Gastrocnemius medialis (tissue), 4 donors: ENCODE measurements around the gene FAM3C. TPM values are rescaled to one million over a fixed set of nuclear protein-coding genes. Genes with fewer than 3 reads are reported as not detected.

ENCODE experiments used
- ATAC-seq, 2 donors: fragments of 150-250 bp; one replicate each; pipeline ENCODE4 v1.9.1; 2016
- DNase-seq, 2 donors: peaks; one replicate each; pipeline ENCODE4 v3.0.0-alpha.2; 2019
- H3K27ac ChIP-seq, 4 donors: fragments of 200-600 bp; sonication (generic); 1 replicate in 1 of 4; 2 replicates in 3 of 4; pipeline ENCODE4 v1.5.1; 2016 to 2018; ENCODE audit warnings: mild to moderate bottlenecking in 2 of 4, moderate library complexity in 1 of 4
- H3K27me3 ChIP-seq, 3 donors: fragments of 200-600 bp; sonication (generic) in 2 of 3; 1 replicate in 1 of 3; 2 replicates in 2 of 3; pipeline versions ENCODE4 v1.5.1 to v1.6.0; 2016 to 2019; ENCODE audit warnings: mild to moderate bottlenecking in 1 of 3, moderate library complexity in 1 of 3
- H3K36me3 ChIP-seq, 2 donors: fragments of 200-600 bp; sonication (generic) in 1 of 2; one replicate each; pipeline ENCODE4 v1.5.1; 2017 to 2018
- H3K4me1 ChIP-seq, 2 donors: fragments of 200-600 bp; sonication (generic) in 1 of 2; one replicate each; pipeline ENCODE4 v1.5.1; 2016 to 2017; ENCODE audit warnings: mild to moderate bottlenecking in 2 of 2
- H3K4me3 ChIP-seq, 4 donors: fragments of 200-600 bp; sonication (generic) in 3 of 4; 1 replicate in 1 of 4; 2 replicates in 3 of 4; pipeline ENCODE4 v1.5.1; 2016 to 2019; ENCODE audit warnings: mild to moderate bottlenecking in 2 of 4
- H3K9me3 ChIP-seq, 3 donors: fragments of 200-600 bp; sonication (generic) in 2 of 3; 1 replicate in 1 of 3; 2 replicates in 2 of 3; pipeline ENCODE4 v1.5.1; 2016 to 2019
- CTCF ChIP-seq, 5 experiments: fragments of 450-650 bp in 3 of 5; fragments of 200-600 bp in 2 of 5; sonication (generic) in 2 of 5; IDR thresholded peaks in 4 of 5; conservative IDR thresholded peaks in 1 of 5; 1 replicate in 4 of 5; 2 replicates in 1 of 5; pipeline ENCODE4 v1.5.1; 2016 to 2019; ENCODE audit warnings: antibody characterized with exemption in 5 of 5, mild to moderate bottlenecking in 3 of 5, moderate library complexity in 3 of 5
- POLR2A ChIP-seq, 2 donors: fragments of 450-650 bp; IDR thresholded peaks; one replicate each; pipeline ENCODE4 v1.6.1; 2017; ENCODE audit warnings: antibody characterized with exemption in 2 of 2, mild to moderate bottlenecking in 2 of 2, moderate library complexity in 2 of 2
- in situ Hi-C, 4 donors: fragments of 200-750 bp; cut with MboI; loops; one replicate each; pipeline versions ENCODE4 v1.15.0 to v1.8.0; 2017; ENCODE audit warnings: low sequenced_read_pairs in 4 of 4
- intact Hi-C: fragments of 100-400 bp; cut with DNase I; formaldehyde crosslinking; loops from one replicate; pipeline ENCODE4 v1.15.1; 2023; ENCODE audit warnings: low total_unique reads
- total RNA-seq, 4 donors: library from RNA; depleted of rRNA; stranded (reverse); fragments of >200 nt; gene quantifications; one replicate each; pipeline versions ENCODE4 v1.1.0 to v1.2.3, GENCODE V29; 2016

Gene FAM3C
- total RNA-seq, 4 donors from 2014 or later = 9.7 to 17.5 (median 13.2) TPM

DNA sequence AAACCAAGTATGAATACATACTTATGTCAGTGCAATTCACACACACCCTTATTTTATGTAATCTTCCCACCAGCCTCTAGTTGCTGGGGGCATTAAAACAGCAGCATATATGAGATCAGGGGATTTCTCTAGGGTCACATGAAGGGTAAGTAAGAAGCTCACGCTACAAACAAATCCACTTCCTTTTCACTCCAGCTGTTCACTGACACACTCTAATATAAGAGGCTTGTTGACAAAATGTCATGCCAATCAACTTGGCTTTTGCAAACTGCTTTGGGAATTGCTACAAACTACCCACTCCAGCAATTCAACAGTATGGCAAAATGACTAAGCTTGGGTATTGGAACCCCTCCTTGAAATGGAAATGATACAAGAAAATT lies 10.3 kb downstream of the FAM3C start:
- TF ChIP-seq POLR2A (IDR thresholded peaks at IDR 0.05) = no peak
- no peak for TF ChIP-seq CTCF (IDR thresholded peaks at IDR 0.05 in 4 of 5, conservative IDR thresholded peaks at IDR 0.05 in 1 of 5)
- Histone ChIP-seq H3K9me3 (no peaks in the 10 kb centered on the region), H3K4me3 (no peak overlapping the region), H3K27ac (no peak overlapping the region), H3K4me1 (peaks cover 4 to 13% of the 10 kb centered on the region in 2 donors), H3K36me3 (no peaks in the 10 kb centered on the region), H3K27me3 (no peaks in the 10 kb centered on the region)
- intact Hi-C loops = no loop called here
- ATAC-seq (no peak), DNase-seq (no peak)
- in situ Hi-C loops = no loop called here

DNA sequence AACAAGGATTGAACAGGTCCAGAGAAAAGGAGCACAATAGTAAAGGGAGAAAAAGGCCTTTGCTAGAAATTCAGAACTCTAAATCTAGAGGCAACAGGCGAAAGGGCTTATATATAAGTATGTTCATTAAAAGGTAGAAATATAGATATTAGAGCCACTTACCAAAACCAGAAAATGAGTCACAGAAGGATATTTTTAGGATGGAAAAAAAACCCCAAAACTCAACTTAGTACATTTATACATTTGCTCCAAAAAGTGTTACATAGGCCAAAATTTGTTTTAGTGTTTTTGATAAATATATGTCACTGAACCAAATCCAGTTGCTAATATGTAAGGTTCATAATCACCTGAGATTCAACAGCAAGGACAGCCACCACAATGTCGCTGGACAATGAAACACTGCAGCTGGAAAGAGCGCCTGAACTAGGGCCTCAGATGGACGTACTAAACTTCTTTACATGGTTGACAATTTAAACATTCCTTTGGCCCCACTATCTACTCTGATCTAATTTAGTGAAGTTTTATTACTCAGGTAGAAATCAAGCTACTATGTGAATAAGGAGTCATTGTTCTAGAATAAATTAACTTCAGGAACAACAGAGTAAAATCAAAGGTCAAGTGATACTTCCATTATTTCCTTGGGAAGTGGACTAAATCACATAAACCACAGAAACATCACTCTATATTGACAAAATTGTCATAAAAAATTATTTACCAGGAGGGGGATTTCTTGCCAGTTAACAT lies 10.9 kb downstream of the FAM3C start:
- Histone ChIP-seq H3K27me3 (no peaks in the 10 kb centered on the region), H3K4me3 (no peak overlapping the region), H3K27ac (no peak overlapping the region), H3K9me3 (no peaks in the 10 kb centered on the region), H3K36me3 (no peaks in the 10 kb centered on the region), H3K4me1 (peaks cover 4 to 13% of the 10 kb centered on the region in 2 donors)
- DNase-seq = no peak
- no peak for TF ChIP-seq CTCF (IDR thresholded peaks at IDR 0.05 in 4 of 5, conservative IDR thresholded peaks at IDR 0.05 in 1 of 5)
- no peak for TF ChIP-seq POLR2A (IDR thresholded peaks at IDR 0.05)
- no peak for ATAC-seq
- intact Hi-C loops = no loop called here
- in situ Hi-C loops = no loop called here

GRCh38 chr7:121384265-121384664 lies 11.8 kb downstream of the FAM3C start:
- no peak for DNase-seq
- Histone ChIP-seq H3K4me1 (peaks cover 4 to 13% of the 10 kb centered on the region in 2 donors), H3K27ac (no peak overlapping the region), H3K4me3 (no peak overlapping the region), H3K9me3 (no peaks in the 10 kb centered on the region), H3K36me3 (no peaks in the 10 kb centered on the region), H3K27me3 (no peaks in the 10 kb centered on the region)
- TF ChIP-seq POLR2A (IDR thresholded peaks at IDR 0.05) (no peak), CTCF (IDR thresholded peaks at IDR 0.05 in 4 of 5, conservative IDR thresholded peaks at IDR 0.05 in 1 of 5) (no peak)
- in situ Hi-C loops (no loop called here), intact Hi-C loops (no loop called here)
- no peak for ATAC-seq

DNA sequence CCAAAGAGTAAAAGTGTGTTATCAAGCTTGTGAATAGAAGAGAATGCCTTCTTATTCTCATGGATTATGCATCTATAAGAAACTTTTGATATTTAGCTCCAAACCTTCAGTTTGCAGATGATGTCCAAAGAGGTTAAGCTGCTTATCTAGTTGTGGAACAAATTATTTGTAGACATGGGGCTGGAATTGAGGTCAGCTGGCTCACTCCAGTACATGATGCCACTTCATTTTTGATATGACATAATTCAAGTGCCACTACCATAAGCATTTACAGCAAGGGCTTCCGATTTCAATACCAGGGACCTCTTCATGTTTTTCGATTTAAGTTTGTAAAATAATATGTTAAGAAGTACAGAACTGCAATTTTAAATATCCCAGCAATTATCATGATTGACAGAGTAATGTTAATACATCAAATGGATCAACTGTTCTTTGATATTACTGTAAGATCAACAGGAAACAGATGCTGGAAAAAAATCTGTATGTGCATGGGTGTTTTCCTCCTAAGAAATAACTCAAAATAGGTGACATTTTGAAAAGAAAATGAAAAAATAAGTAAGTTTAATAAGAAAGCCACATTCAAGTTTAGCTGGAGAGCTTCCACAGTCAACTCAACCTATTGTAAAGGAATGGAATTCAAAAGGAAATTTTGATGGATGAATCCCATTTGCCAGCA lies 12.7 kb downstream of the FAM3C start:
- no peak overlapping the region for H3K27ac ChIP-seq
- no peaks in the 10 kb centered on the region for H3K27me3 ChIP-seq
- H3K36me3 ChIP-seq = peaks cover 0 to 4% of the 10 kb centered on the region in 2 donors
- in situ Hi-C loops = no loop called here
- H3K4me1 ChIP-seq = peaks cover 4 to 13% of the 10 kb centered on the region in 2 donors
- DNase-seq (no peak), ATAC-seq (no peak)
- TF ChIP-seq POLR2A (IDR thresholded peaks at IDR 0.05) (no peak), CTCF (IDR thresholded peaks at IDR 0.05 in 4 of 5, conservative IDR thresholded peaks at IDR 0.05 in 1 of 5) (no peak)
- intact Hi-C loops = no loop called here
- no peak overlapping the region for H3K4me3 ChIP-seq
- H3K9me3 ChIP-seq = no peaks in the 10 kb centered on the region
